GM18520 (cell line): ENCODE data around the gene SLC16A4.
"Not testable (repeated sequence)": the region's sequence is repeated elsewhere in the genome, so short reads cannot be mapped to it uniquely, and the experiment has no call there.

Experiments used
- ATAC-seq: cut with Tn5 transposase; IDR thresholded peaks from one replicate; pipeline ENCODE4 v1.9.1; 2021; ENCODE audit not compliant: unreplicated experiment

The SLC16A4 gene

DNA sequence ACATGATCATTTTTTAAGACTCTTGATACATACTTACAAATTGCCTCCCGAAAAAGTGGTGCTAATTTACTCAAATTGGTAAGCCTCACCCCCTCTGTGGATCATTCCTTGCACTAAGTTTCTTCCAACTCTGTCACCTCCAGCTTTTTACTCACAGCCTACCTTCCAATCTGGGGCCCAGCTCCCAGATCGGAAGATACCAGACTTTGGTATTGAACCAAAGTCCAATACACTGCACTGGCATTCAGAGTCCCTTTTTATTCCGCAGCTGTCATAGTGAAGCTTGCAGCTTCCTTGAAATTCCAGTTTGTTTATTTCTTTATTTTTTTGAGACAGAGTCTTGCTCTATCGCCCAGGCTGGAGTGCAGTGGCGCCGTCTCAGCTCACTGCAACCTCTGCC is 18.5 kb upstream of the SLC16A4 start:
- no peak for ATAC-seq

DNA sequence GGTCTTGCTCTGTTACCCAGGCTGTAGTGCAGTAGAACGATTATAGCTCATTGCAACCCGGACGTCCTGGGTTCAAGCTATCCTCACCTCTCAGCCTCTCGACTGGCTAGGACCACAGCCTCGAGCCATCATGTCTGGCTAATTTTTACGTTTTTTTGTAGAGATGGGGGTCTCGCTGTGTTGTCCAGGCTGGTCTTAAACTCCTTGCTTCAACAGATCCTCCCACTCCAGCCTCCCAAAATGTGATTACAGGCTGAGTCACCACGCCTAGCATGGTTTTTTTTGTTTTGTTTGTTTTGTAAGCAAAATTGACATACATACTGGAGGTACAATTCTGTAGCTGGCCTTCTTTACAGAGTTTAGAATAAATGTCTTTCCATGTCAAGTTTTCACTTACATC is 17.7 kb upstream of the SLC16A4 start:
- ATAC-seq = no peak

DNA sequence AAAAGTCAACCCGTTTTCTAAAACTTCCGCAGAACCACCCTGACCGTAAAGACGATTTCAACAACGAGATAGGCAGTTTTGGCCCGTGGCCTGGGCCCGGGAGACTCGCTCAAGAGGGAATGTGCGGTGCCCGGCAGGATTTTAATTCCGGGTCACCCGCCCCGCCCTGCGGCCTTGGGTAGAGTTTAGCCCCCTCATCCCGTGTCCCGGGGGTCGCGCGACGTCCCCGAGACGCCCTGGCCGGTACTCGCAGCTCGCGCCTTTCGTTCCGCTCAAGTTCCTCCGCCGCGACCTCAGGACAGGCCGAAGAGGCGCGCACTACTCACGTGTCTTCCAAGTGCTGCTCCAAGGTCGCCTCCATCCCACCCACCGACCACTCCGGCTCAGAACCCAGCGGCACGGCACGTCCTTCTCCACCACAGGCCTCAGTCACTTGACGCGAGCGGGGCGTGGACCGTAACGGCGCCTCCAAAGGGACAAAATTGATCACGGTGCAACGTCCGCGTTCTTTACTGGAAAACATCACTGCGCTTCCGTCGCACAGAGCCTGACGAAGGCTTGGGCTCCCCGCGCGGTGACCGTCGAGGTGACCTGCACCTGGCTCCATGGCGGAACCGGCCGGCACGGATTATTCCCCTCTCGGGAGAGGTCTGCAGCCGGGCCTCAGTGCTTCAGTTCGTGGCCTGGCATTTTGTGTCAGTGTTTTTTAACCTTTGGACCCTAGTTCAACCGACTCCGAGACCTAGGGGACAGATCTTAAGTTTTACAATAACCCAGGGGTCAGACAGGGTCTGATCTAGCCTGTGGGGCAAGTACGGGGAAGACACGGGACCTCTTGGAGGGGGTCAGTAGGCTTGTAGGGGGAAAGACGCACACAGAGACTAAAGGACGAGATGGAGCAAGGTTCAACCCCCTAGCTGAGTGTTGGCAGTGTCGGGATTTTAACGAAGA is 16.7 kb upstream of the SLC16A4 start, which contains the start of gene LAMTOR5:
TSS of gene LAMTOR5 (minus strand) at position 435 of the 951 bp plus-strand sequence. CDS start at position 361, 74 bp downstream.
- ATAC-seq = peak; percentile 66

DNA sequence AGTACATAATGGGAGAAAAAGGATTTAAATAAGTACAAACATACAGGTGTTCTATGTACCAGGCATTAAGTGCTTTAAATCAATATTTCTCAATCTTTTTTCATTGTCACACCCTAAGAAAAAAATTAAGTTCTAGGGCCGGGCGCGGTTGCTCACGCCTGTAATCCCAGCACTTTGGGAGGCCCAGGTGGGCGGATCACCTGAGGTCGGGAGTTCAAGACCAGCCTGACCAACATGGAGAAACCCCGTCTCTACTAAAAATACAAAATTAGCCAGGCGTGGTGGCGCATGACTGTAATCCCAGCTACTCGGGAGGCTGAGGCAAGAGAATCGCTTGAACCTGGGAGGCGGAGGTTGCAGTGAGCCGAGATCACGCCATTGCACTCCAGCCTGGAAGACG is 15.6 kb upstream of the SLC16A4 start:
- not testable (repeated sequence) for ATAC-seq

DNA sequence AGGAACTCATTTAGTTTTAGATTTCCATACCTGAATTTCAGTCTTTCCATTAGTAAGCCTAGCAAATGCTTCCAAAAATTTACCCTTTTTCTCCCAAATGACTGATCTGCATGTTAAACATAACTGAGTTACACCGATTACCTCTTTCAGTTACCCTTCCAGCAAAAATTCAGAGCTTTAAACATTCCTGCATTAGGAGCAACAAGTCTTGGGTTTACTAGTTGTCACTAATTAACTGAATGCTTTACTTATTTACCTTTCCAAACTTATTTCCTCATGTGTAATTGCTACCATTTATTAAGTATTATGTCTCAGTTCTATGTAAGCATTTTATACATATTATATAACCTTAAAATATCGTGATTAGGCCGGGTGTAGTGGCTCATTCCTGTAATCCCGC is 13.6 kb upstream of the SLC16A4 start:
- ATAC-seq = no peak

DNA sequence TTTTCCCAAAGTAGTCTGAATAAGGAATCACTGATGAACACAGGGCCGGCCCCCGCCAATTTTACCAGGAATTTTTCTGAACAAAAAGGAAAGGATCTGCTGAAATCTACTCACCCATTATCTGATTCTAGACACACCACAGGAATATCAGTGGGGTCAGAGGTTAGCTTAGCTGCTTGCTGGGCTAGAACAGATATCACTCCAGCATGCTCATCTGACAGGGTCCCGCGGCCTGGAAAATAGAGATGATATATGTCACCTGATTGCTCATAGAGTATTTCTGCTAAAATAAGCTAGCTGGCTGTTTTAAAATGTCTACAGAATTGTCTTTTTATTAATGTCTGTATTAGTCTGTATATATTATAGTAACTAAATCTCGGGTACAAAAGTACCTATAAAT is 13.0 kb upstream of the SLC16A4 start:
- no peak for ATAC-seq

DNA sequence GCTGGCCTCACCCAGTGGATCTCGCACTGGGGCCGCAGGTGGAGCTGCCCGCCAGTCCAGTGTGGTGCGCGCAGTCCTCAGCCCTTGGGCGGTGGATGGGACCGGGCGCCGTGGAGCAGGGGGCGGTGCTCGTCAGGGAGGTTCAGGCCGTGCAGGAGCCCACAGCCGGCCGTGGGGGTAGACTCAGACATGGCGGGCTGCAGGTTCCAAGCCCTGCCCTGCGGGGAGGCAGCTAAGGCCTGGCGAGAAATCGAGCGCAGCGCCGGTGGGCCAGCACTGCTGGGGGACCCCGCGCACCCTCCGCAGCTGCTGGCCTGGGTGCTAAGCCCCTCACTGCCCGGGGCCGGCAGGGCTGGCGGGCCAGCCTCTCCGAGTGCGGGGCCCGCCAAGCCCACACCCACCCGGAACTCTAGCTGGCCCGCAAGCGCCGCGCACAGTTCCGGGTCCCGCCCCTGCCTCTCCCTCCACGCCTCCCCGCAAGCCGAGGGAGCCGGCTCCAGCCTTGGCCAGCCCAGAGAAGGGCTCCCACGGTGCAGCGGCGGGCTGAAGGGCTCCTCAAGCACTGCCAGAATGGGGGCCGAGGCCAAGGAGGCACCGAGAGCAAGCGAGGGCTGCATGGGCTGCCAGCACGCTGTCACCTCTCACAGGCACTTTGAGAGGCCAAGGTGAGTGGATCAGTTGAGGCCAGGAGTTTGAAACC is 5.6 kb upstream of the SLC16A4 start:
- ATAC-seq = not testable (repeated sequence)

DNA sequence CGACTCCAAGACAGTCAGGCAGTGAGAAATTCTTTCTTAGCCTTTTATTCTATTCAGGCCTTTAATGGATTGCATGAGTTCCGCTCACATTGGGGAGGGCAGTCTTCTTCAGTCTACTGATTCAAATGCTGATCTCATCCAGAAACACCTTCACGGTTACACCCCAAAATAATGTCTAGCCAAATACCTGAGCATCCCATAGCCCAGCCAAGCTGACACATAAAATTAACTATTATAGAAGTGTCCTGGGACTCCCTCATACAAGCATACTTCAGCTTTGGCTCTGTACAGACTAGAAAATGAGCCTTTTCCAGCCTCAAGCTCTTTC is 3.6 kb upstream of the SLC16A4 start:
- no peak for ATAC-seq

DNA sequence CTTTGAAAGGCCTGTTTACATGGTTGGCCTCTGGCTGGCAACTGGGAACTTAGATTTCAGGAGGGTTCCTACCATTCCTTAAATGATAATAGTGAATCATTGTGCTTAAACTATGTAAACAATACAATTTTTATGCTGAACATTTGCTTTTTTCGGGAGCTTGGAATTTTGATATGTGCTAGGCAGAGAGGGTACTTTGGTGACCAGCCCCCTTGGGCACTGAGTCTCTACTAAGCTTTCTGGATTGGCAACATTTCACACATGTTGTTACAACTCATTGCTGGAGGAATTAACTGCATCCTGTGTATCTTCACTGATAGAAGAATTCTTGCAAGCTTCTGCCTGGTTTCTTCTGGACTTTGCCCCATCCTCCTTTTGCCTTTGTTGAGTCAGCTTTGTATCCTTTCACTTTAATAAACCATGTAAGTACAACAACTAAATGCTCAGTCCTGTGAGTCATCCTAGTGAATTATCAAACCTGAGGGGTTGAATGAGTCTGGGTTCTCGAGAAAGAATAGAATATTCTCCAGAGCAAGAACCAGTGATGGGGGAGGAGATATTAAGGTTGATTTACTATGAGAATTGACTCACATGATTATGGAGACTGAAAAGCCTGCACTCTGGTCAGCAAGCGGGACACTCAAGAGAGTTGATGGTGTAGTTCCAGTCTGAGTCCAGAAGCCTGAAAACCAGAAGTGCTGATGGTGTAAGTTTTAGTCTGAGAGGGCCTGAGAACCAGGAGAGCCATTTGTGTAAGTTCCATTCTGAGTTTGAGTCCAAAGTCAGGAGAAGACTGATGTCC is 3.1 kb upstream of the SLC16A4 start:
- ATAC-seq = no peak

DNA sequence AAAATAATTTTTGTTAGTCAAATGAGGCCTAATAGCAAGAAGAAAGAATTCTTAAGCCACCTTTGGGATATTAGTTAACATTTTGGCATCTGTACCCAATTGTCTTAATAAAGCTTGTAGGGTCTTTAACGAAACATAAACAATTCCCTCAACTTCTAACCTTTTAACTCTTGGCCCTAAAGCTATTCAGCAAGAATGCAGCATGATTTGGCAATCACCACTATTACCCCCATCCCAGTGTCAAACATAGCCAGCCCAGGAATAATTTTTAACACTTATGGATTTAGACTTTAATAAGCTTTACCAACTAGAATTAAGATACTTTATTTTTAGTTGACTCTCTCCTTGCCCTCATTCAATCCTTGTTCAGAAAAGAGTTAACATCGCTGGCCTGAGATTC is 2.5 kb upstream of the SLC16A4 start:
- no peak for ATAC-seq

DNA sequence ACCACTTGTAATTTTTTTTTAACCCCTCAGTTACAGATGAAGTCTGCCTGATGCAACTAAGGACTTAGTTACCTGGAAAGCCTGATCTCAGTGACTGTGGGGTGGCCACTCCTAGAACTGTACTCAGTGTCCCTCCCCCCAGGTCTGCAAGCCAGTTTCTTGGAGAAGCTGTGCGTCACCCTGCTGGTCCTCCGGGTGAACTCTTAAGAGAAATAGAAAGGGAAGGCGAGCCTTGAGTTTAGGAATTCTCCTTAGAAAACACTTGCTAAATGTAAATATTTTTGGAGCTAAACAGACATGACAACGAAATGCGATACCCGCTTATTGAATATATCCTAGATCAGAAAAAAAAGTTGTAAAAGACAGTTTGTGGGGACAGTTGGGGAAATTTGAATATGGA is 730 bp downstream of the SLC16A4 start:
- ATAC-seq = no peak

DNA sequence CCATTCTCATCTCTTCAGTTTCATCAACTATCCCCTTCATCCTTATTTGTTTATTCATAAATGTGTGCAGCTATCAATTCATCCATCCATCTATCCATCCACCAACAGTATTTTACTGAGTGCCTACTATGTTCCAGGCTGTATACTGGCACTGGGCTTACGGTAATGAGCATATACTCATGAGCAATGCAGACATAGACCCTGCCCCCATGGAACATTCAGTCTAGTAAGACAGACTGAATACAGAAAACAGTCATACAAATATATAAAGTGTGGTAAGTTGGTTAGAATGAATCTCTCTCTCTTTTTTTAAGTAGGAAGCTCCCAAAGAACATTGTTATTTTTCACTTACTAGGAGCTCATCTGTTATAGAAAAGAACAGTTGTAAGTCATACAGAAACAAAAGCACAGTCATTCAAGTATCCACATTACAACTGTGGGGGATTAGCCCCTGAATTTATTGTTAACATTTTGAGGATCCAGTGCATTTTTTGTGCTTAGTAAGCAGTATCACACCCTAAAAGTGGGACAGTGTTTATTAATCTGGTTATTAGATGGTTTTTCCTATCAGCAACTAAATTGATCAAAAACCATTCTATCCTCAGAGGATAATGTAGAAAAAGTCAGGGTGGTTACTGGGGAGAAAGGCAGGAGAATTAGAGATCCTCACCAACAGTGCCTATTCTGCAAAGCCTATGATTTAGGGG is 3.6 kb downstream of the SLC16A4 start:
- ATAC-seq = no peak

DNA sequence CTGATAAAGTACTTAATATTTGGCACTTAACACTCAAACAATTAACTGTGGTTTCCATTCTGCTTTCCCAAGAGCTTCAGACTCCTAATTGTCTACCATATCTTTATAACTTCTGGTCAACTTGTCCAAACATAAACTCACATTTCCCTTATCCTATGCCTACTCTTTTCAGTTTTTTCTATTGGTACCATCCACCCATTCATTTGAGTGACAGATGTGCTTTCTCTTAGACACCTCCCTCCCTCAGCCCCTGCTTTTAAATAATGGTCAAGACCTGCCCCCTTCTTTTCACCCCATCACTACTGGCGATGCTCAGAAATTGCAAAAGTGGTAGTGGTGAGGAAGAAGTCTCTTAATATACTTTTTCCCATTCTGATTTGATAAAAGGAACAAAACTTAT is 5.5 kb downstream of the SLC16A4 start:
- ATAC-seq = no peak

DNA sequence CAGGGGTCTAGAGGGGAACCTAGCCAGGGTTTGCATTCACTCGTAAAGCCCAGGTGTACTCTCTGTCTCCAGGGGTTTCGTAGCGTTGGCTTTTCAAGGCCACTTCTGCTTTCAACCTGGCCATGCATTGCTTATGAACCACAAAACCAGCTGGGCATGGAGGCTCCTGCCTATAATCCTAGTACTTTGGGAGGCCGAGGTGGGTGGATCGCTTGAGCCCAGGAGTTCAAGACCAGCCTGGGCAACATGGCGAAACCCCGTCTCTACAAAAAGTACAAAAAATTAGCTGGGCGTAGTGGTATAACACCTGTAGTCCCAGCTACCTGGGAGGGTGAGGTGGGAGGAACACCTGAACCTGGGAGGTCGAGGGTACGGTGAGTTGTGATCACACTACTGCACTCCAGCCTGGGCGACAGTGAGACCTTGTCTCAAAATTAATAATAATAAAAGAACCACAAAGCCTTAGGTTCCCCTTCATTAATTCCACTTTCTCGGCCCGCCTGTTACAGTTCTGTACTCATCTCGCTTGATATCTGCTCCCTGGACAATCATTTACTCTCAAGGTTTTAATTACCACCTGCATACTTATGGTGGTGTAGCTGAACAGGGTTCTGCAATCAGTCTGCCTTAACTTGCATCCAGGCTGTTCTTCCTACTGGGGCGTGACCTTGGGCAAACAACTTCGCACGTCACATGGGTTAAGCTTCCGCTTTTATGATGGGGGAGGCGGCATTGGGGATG is 6.1 kb downstream of the SLC16A4 start:
- no peak for ATAC-seq

DNA sequence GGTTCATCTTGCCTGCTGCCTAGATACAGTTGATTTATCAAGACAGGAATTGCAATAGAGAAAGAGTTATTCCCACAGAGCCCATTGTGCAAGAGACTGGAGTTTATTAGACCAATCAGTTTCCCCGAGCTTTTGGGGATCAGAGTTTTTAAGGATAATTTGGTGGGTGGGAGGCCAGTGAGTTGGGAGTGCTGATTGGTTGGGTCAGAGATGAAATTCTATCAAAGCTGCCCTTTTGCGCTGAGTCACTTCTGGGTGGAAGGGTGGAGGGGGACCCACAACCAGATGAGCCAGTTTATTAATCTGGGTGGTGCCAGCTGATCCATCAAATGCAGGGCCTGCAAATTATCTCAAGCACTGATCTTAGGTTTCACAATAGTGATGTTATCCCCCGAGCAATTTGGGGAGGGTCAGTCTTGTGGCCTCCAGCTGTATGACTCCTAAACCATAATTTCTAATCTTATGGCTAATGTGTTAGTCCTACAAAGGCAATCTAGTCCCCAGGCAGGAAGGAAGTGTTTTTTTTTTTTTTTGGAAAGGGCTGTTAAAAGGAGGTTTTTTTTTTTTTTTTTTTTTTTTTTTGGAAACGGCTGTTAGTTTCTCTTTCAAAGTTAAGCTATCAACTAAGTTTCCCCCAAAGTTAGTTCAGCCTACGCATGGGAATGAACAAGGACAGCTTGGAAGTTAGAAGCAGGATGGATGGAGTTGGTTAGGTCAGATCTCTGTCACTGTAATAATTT is 7.4 kb downstream of the SLC16A4 start:
- no peak for ATAC-seq

DNA sequence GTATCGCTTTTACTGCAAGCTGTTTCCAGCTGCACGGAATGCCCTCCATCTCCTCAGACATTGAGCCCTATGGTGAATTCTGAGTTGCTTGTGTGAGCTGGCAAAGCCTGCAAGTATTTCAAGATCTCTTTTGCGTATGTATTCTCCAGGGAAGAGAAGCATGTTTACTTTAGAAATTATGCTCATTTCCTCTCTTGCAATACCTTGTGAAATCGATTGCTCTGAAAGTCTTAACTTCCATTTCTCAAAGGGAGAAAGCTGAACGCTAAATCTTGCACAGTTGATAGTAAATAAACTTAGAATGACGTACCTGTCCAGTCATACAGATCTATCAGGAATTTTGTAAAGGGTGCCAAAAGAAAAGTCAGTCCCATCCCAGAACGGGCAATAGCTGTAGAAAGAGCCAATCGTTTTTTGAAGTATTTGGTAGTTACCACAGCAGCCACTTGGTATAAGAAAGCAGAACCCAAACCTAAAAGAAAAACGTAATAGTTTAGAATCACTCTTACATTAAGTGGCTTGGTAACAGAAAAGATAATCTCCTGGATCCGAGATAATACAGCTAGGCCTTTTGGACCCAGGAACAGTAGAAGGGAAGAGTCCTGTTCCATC is 10.0 kb downstream of the SLC16A4 start:
- no peak for ATAC-seq

DNA sequence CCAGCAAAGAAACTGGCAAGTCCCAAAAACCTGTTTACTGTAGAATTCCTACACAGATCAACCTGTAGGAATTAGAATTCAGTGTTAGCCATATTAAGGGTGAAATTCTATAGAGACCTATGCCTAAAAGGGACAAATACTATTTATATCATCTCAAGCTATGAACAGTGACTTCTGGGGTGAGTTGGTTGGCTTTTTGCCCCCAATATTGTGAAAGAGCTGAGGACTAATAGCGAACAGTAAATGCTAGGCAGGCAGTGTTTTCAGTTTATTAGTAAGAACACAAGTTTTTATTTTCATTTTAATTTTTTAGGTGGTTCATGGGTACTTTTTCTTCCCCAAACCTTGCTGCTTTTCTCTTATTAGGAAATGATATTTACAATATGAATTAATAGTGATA is 15.3 kb downstream of the SLC16A4 start:
- no peak for ATAC-seq

DNA sequence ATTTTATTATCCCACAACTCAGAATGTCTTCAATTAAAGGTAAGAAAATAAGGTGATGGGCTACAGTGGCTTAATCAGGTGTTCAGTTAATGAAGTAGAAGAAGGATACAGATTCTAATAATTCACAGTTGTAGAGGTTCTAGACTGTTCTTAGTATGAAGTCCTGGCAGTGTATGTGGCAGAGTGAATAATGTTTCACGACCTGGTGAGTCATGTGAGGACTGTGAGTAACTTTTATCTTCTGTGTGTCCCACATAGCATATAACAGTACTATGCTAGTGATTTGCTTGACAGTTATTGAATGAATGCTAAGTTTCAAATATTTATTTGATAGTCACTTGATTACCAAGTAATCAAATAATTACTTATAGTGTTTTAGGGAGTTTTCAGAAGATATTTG is 20.0 kb downstream of the SLC16A4 start:
- ATAC-seq = no peak

DNA sequence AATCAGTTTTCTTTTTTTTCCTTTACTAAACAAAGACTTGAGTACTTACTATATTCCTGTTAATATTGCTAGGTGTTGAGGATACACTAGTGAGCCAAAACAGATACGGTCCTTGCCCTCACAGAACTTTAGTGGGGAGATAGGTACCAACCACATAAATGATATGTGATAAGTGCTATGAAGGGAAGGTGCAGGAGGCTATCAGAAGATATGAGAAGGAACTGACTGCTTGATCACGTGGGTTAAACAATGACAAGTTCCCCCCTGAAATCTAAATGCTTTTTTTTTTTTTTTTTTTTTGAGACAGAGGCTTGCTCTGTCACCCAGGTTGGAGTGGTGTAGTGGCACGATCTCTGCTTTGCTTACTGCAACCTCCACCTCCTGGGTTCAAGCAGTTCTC is 26.6 kb downstream of the SLC16A4 start:
- no peak for ATAC-seq
